Trophoblast cell (in vitro differentiated cells and primary cell): Measurements from ENCODE around the gene LYPD6B.

Source experiments
- DNase-seq, 2 donors: peaks; one replicate each; pipeline ENCODE4 v3.0.0-alpha.2; 2016
- H2AFZ ChIP-seq: 2 replicates; pipeline ENCODE4 v1.6.1; 2013; ENCODE audit warnings: low read length, moderate library complexity, mild to moderate bottlenecking; ENCODE audit not compliant: insufficient read depth, poor library complexity
- H2AK5ac ChIP-seq: 2 replicates; pipeline ENCODE4 v1.6.1; 2013; ENCODE audit warnings: mild to moderate bottlenecking, low read length
- H2BK120ac ChIP-seq: 2 replicates; pipeline ENCODE4 v1.6.1; 2013; ENCODE audit warnings: low read length, mild to moderate bottlenecking, moderate library complexity; ENCODE audit not compliant: insufficient read depth, poor library complexity
- H2BK12ac ChIP-seq: 2 replicates; pipeline ENCODE4 v1.6.1; 2013; ENCODE audit warnings: mild to moderate bottlenecking, low read length, moderate library complexity
- H2BK5ac ChIP-seq: 2 replicates; pipeline ENCODE4 v1.6.1; 2013; ENCODE audit warnings: low read length, low read depth, moderate library complexity, mild to moderate bottlenecking; ENCODE audit not compliant: poor library complexity
- H3K14ac ChIP-seq: 2 replicates; pipeline ENCODE4 v1.6.1; 2013; ENCODE audit warnings: mild to moderate bottlenecking, low read length
- H3K18ac ChIP-seq: 2 replicates; pipeline ENCODE4 v1.6.1; 2013; ENCODE audit warnings: mild to moderate bottlenecking, low read length
- H3K23ac ChIP-seq: 2 replicates; pipeline ENCODE4 v1.6.1; 2013; ENCODE audit warnings: low read length
- H3K27ac ChIP-seq: 2 replicates; pipeline ENCODE4 v1.5.1; 2013; ENCODE audit warnings: low read depth, mild to moderate bottlenecking, inconsistent platforms, low read length, moderate library complexity
- H3K27me3 ChIP-seq: 2 replicates; pipeline ENCODE4 v1.6.1; 2013; ENCODE audit warnings: inconsistent platforms, mild to moderate bottlenecking, low read length, moderate library complexity; ENCODE audit not compliant: insufficient read depth
- H3K36me3 ChIP-seq, 2 experiments: 1 replicate in 1 of 2; 2 replicates in 1 of 2; pipeline ENCODE4 v1.6.1; 2013; ENCODE audit warnings: low read length in 2 of 2, mild to moderate bottlenecking in 2 of 2, moderate library complexity in 1 of 2; ENCODE audit not compliant: insufficient read depth in 2 of 2, control insufficient read depth in 1 of 2
- H3K4ac ChIP-seq: 2 replicates; pipeline ENCODE4 v1.6.1; 2013; ENCODE audit warnings: low read depth, mild to moderate bottlenecking, low read length, moderate library complexity
- H3K4me1 ChIP-seq, 2 experiments: 1 replicate in 1 of 2; 2 replicates in 1 of 2; pipeline ENCODE4 v1.6.1; 2013; ENCODE audit warnings: low read length in 2 of 2, mild to moderate bottlenecking in 2 of 2, moderate library complexity in 1 of 2; ENCODE audit not compliant: insufficient read depth in 2 of 2, control insufficient read depth in 1 of 2
- H3K4me2 ChIP-seq: 2 replicates; pipeline ENCODE4 v1.6.1; 2013; ENCODE audit warnings: inconsistent platforms, mild to moderate bottlenecking, low read length, moderate library complexity
- H3K4me3 ChIP-seq: 2 replicates; pipeline ENCODE4 v1.5.1; 2013; ENCODE audit warnings: mild to moderate bottlenecking, low read depth, low read length, inconsistent platforms
- H3K79me1 ChIP-seq: one replicate; pipeline ENCODE4 v1.6.1; 2013; ENCODE audit warnings: low read length
- H3K79me2 ChIP-seq: 2 replicates; pipeline ENCODE4 v1.6.1; 2013; ENCODE audit warnings: low read length, mild to moderate bottlenecking; ENCODE audit not compliant: control insufficient read depth, insufficient read depth, poor library complexity
- H3K9ac ChIP-seq: 2 replicates; pipeline ENCODE4 v1.6.1; 2013; ENCODE audit warnings: mild to moderate bottlenecking, low read length
- H3K9me3 ChIP-seq: 2 replicates; pipeline ENCODE4 v1.6.1; 2013; ENCODE audit warnings: low read depth, mild to moderate bottlenecking, control low read depth, inconsistent platforms, low read length; ENCODE audit not compliant: insufficient read depth
- H4K12ac ChIP-seq: 2 replicates; pipeline ENCODE4 v1.6.1; 2013; ENCODE audit warnings: low read depth, mild to moderate bottlenecking, low read length, moderate library complexity
- H4K8ac ChIP-seq: 2 replicates; pipeline ENCODE4 v1.6.1; 2013; ENCODE audit warnings: low read depth, mild to moderate bottlenecking, low read length, moderate library complexity
- H4K91ac ChIP-seq: one replicate; pipeline ENCODE4 v1.6.1; 2013; ENCODE audit warnings: low read depth, mild to moderate bottlenecking, low read length, moderate library complexity
- WGBS: extraction: QIAGEN DNeasy Blood & Tissue Kit; methylation state at CpG from one replicate; pipeline ENCODE4 v1.1.7; 2013; ENCODE audit warnings: missing lambda C conversion rate; ENCODE audit not compliant: insufficient read length, insufficient coverage; ENCODE audit errors: extremely low coverage; 5-methylcytosine and 5-hydroxymethylcytosine counted together

The LYPD6B gene

GRCh38 chr2:149015501-149015900, 23.0 kb upstream of the LYPD6B start:
- Histone ChIP-seq H3K4me2 (no peak overlapping the region), H2AK5ac (no peak overlapping the region), H3K36me3 (no peaks in the 10 kb centered on the region), H3K23ac (no peak overlapping the region), H2AFZ (no peak overlapping the region), H4K12ac (no peak overlapping the region), H2BK5ac (no peak overlapping the region), H3K27ac (no peak overlapping the region), H3K4me1 (peaks cover 3 to 8% of the 10 kb centered on the region in 2 experiments), H3K27me3 (no peaks in the 10 kb centered on the region), H3K4me3 (no peak overlapping the region), H4K8ac (no peak overlapping the region), H3K79me1 (peaks cover 8% of the 10 kb centered on the region), H3K9ac (no peak overlapping the region), H2BK120ac (no peak overlapping the region), H3K4ac (no peak overlapping the region), H3K14ac (no peak overlapping the region), H3K9me3 (no peaks in the 10 kb centered on the region), H2BK12ac (no peak overlapping the region), H3K18ac (no peak overlapping the region), H3K79me2 (no peaks in the 10 kb centered on the region), H4K91ac (no peak overlapping the region)
- whole genome bisulfite sequencing = no CpG with 5 or more reads among the region's 1 CpG
- DNase-seq = no peak

- WGBS = no CpG with 5 or more reads among the region's 4 CpGs
- H3K79me2 ChIP-seq = no peaks in the 10 kb centered on the region
- no peak overlapping the region for H3K4me3 ChIP-seq
These were observed 22.5 kb upstream of the LYPD6B start for GRCh38 chr2:149015926-149016563.

GRCh38 chr2:149017116-149017985, 21.1 kb upstream of the LYPD6B start:
- Histone ChIP-seq H3K4ac (no peak overlapping the region), H4K91ac (no peak overlapping the region), H3K27ac (no peak overlapping the region), H2BK12ac (peak overlapping the region; percentile 81), H2BK5ac (peak overlapping the region; percentile 28), H3K4me2 (no peak overlapping the region), H2AFZ (no peak overlapping the region), H2BK120ac (peak overlapping the region; percentile 41), H3K27me3 (no peaks in the 10 kb centered on the region), H4K12ac (no peak overlapping the region), H3K23ac (no peak overlapping the region), H3K79me2 (no peaks in the 10 kb centered on the region), H4K8ac (peak overlapping the region; percentile 49), H3K79me1 (peaks cover 8% of the 10 kb centered on the region), H3K18ac (no peak overlapping the region), H3K9ac (no peak overlapping the region), H2AK5ac (no peak overlapping the region), H3K14ac (no peak overlapping the region), H3K9me3 (no peaks in the 10 kb centered on the region), H3K4me3 (no peak overlapping the region), H3K36me3 (no peaks in the 10 kb centered on the region), H3K4me1 (peaks cover 6 to 11% of the 10 kb centered on the region in 2 experiments)
- WGBS = no CpG with 5 or more reads among the region's 14 CpGs
- peak; percentile 72 to 94 for DNase-seq

More at GRCh38 chr2:149015926-149016563, 22.5 kb upstream of the LYPD6B start:
- H2AFZ ChIP-seq = no peak overlapping the region
- H3K9me3 ChIP-seq = no peaks in the 10 kb centered on the region
- H2BK5ac ChIP-seq = peak overlapping the region; percentile 7
- peak overlapping the region; percentile 40 for H2BK120ac ChIP-seq
- H3K27me3 ChIP-seq = no peaks in the 10 kb centered on the region
- H4K12ac ChIP-seq = no peak overlapping the region
- H3K36me3 ChIP-seq = no peaks in the 10 kb centered on the region
- peak overlapping the region; percentile 38 for H3K14ac ChIP-seq
- no peak overlapping the region for H3K4ac ChIP-seq
- H3K27ac ChIP-seq = no peak overlapping the region
- H4K91ac ChIP-seq = peak overlapping the region; percentile 52
- H2AK5ac ChIP-seq = peak overlapping the region; percentile 52
- no peak overlapping the region for H3K9ac ChIP-seq
- peaks cover 8% of the 10 kb centered on the region for H3K79me1 ChIP-seq
- H3K18ac ChIP-seq = no peak overlapping the region
- peak overlapping the region; percentile 9 for H2BK12ac ChIP-seq
- no peak overlapping the region for H3K4me2 ChIP-seq
- H3K23ac ChIP-seq = peak overlapping the region; percentile 19
- peak in 1 of 2 donors; percentile 51 for DNase-seq
- H4K8ac ChIP-seq = no peak overlapping the region
- peaks cover 3 to 8% of the 10 kb centered on the region in 2 experiments for H3K4me1 ChIP-seq

- Histone ChIP-seq H2AK5ac (no peak overlapping the region), H3K4me2 (no peak overlapping the region), H3K9me3 (no peaks in the 10 kb centered on the region), H3K4me3 (no peak overlapping the region), H3K4ac (no peak overlapping the region), H2BK12ac (no peak overlapping the region), H3K79me1 (peaks cover 8% of the 10 kb centered on the region), H3K36me3 (no peaks in the 10 kb centered on the region), H4K8ac (no peak overlapping the region), H3K18ac (no peak overlapping the region), H3K23ac (no peak overlapping the region), H3K14ac (no peak overlapping the region), H2AFZ (no peak overlapping the region), H2BK120ac (no peak overlapping the region), H3K79me2 (no peaks in the 10 kb centered on the region), H3K27ac (no peak overlapping the region), H4K91ac (no peak overlapping the region), H4K12ac (no peak overlapping the region), H3K4me1 (peaks cover 6 to 11% of the 10 kb centered on the region in 2 experiments), H3K9ac (no peak overlapping the region), H2BK5ac (no peak overlapping the region), H3K27me3 (no peaks in the 10 kb centered on the region)
- no CpG with 5 or more reads among the region's 3 CpGs for WGBS
- peak in 1 of 2 donors; percentile 26 for DNase-seq
These were observed 19.5 kb upstream of the LYPD6B start for GRCh38 chr2:149018981-149019380.
